IPS-18c (cell line): Measurements from ENCODE around the gene USF1.

Experiments
- H3K4me3 ChIP-seq: 2 replicates; pipeline ENCODE4 v1.7.0; 2013; ENCODE audit warnings: low read depth, mild to moderate bottlenecking, low read length, moderate library complexity; ENCODE audit not compliant: insufficient read depth
- H3K9me3 ChIP-seq: one replicate; pipeline ENCODE4 v1.6.1; 2013; ENCODE audit warnings: mild to moderate bottlenecking, low read length, moderate library complexity; ENCODE audit not compliant: control insufficient read depth, insufficient read depth

Gene USF1

GRCh38 chr1:161045736-161046604 lies at the start of gene USF1:
Gene USF1 (minus strand): TSS chr1:161045977. CDS start chr1:161043275, 2,702 bp downstream.
- peak within 1 kb of the TSS; percentile 57 for H3K4me3 ChIP-seq
- no peaks in the 10 kb centered on the region for H3K9me3 ChIP-seq

- no peak overlapping the region for H3K4me3 ChIP-seq
Measured at GRCh38 chr1:161095230-161095629, 49.5 kb upstream of the USF1 start.

GRCh38 chr1:161094481-161094880 lies 48.7 kb upstream of the USF1 start:
- Histone ChIP-seq H3K9me3 (no peaks in the 10 kb centered on the region), H3K4me3 (no peak overlapping the region)

More at GRCh38 chr1:161095230-161095629, 49.5 kb upstream of the USF1 start:
- H3K9me3 ChIP-seq: no peaks in the 10 kb centered on the region

- Histone ChIP-seq H3K4me3 (no peak overlapping the region), H3K9me3 (no peaks in the 10 kb centered on the region)
Measured at GRCh38 chr1:161092621-161093028, 46.8 kb upstream of the USF1 start.

- H3K4me3 ChIP-seq: no peak overlapping the region
Measured at GRCh38 chr1:161091796-161092507, 46.2 kb upstream of the USF1 start.

GRCh38 chr1:161091093-161091492 lies 45.3 kb upstream of the USF1 start:
- Histone ChIP-seq H3K4me3 (no peak overlapping the region), H3K9me3 (no peaks in the 10 kb centered on the region)

More at GRCh38 chr1:161091796-161092507, 46.2 kb upstream of the USF1 start:
- no peaks in the 10 kb centered on the region for H3K9me3 ChIP-seq

GRCh38 chr1:161090617-161091016 lies 44.8 kb upstream of the USF1 start:
- H3K9me3 ChIP-seq: no peaks in the 10 kb centered on the region

GRCh38 chr1:161089938-161090337 lies 44.2 kb upstream of the USF1 start:
- no peak overlapping the region for H3K4me3 ChIP-seq
- H3K9me3 ChIP-seq: no peaks in the 10 kb centered on the region

More at GRCh38 chr1:161090617-161091016, 44.8 kb upstream of the USF1 start:
- no peak overlapping the region for H3K4me3 ChIP-seq

- Histone ChIP-seq H3K4me3 (no peak within 1 kb of the TSS), H3K9me3 (no peaks in the 10 kb centered on the region)
Measured at GRCh38 chr1:161089251-161089924, 43.6 kb upstream of the USF1 start, which contains the start of gene NECTIN4. Gene NECTIN4 (minus strand): TSS chr1:161089558. CDS start chr1:161089296, 262 bp downstream.

- H3K9me3 ChIP-seq: no peaks in the 10 kb centered on the region
- H3K4me3 ChIP-seq: no peak overlapping the region
Measured at GRCh38 chr1:161088587-161089110, 42.9 kb upstream of the USF1 start.

- Histone ChIP-seq H3K4me3 (no peak overlapping the region), H3K9me3 (no peaks in the 10 kb centered on the region)
Measured at GRCh38 chr1:161086457-161086856, 40.7 kb upstream of the USF1 start.

- no peaks in the 10 kb centered on the region for H3K9me3 ChIP-seq
- H3K4me3 ChIP-seq: no peak overlapping the region
Measured at GRCh38 chr1:161085165-161085564, 39.4 kb upstream of the USF1 start.

- Histone ChIP-seq H3K4me3 (no peak overlapping the region), H3K9me3 (no peaks in the 10 kb centered on the region)
Measured at GRCh38 chr1:161084597-161084988, 38.8 kb upstream of the USF1 start.

GRCh38 chr1:161083748-161084596 lies 38.2 kb upstream of the USF1 start:
- Histone ChIP-seq H3K4me3 (no peak overlapping the region), H3K9me3 (no peaks in the 10 kb centered on the region)

- Histone ChIP-seq H3K9me3 (no peaks in the 10 kb centered on the region), H3K4me3 (no peak overlapping the region)
Measured at GRCh38 chr1:161082996-161083747, 37.4 kb upstream of the USF1 start.

GRCh38 chr1:161082483-161082882 lies 36.7 kb upstream of the USF1 start:
- Histone ChIP-seq H3K9me3 (no peaks in the 10 kb centered on the region), H3K4me3 (no peak overlapping the region)
